HG02938 (cell line): ENCODE results near the gene CLASP1.
A peak's percentile ranks its signal among the peaks of the same experiment; 100 is the strongest.
"Not testable (repeated sequence)": the region's sequence is repeated elsewhere in the genome, so short reads cannot be mapped to it uniquely, and the experiment has no call there.

Experiments used
- ATAC-seq: cut with Tn5 transposase; IDR thresholded peaks from one replicate; pipeline ENCODE4 v1.9.1; 2021; ENCODE audit warnings: mild to moderate bottlenecking, moderate library complexity; ENCODE audit not compliant: unreplicated experiment

Gene CLASP1

DNA sequence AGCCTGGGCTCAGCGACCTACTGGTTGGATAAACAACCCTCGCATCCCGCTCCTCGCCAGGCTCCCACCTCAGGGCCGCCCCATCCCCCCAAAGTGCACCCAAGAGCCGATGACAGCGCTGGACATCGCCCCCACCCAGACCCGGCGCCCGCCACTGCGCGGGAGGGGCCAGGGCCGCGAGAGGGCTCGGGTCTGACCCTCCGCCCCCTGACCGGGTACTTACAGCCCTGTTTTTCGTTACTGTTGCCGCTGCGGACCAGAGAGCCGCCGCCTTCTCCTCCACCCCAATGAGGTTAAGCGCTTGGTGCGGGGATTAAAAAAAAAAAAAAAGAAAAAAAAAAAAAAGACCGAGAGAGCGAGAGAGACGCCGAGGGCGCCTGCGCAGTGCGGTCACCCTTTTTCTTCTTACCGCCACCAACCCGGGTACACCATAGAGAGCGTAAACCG, at the start of gene CLASP1:
Gene CLASP1, minus strand, starts transcription at position 314 of the 447 bp plus-strand sequence. CDS start 43,567 bp downstream, outside the sequence.
- peak; percentile 38 for ATAC-seq

DNA sequence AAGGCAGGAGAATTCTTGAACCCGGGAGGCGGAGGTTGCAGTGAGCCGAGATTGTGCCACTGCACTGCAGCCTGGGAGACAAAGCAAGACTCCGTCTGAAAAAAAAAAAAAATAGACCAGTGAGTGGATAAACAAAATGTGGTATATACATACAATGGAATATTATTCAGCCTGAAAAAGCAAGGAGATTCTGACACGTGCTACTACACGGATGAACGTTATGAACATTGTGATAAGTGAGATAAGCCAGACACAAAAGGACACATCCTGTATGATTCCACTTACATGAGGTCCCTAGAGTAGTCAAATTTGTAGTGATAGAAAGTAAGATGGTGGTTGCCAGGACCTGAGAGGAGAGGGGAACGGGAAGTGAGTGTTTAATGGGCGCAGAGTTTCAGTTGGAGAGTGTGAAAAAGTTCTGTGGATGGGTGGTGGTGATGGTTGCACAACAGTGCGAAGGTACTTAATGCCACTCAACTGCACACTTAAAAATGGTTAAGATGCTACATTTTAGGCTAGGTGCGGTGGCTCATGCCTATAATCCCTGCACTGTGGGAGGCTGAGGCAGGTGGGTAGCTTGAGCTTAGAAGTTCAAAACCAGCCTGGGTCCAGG, 49.2 kb upstream of the CLASP1 start:
- ATAC-seq = no peak

DNA sequence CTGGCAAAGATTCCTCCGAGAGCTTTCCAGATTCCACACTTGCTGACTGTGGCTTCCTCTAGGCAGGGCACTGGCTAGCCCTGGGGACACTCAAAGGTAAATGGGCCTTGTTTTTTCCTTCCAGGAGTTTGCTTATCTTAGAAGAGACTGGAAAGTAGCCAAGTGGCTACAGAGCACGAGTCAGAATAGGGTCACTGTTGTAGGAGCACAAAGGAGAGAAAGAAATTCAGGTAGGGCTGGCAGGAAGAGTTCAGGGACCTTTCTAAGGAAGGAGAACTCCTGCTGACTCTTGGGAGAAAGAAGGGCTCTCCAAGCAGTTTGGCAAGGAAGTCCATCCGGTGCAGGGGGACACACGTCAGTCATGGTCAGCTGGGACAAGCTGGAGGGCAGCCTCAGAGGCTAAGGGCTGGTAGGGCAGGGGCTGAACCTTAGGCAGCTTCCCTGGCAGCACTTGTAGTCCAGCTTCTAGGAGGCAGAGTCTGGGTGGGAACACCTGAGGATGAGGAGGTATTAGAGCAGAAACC, 47.9 kb upstream of the CLASP1 start:
- no peak for ATAC-seq

DNA sequence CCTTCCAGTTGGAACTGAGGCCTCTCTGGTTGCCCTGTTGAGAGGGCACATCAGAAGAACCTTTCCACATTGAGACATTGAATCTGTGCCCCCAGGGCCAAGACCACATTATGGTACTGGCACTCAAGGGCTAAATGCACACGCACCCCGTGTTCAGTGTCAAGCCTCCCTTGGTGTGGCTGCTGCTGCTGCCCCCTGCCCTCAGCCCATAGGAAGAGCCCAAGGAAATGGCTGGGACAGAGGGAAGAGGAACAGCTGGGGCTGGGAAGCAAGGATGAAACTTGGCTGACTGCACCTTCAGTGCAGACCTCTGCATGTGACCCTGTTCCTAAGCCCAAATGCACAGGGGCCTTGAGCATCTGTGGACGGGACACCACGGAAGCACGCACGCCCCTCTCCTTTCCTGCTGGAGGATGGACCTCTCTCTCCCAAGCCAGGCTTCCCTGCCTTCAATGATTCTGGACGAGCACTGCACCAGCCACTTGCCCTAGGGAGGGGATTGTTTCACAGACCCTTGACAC, 47.2 kb upstream of the CLASP1 start:
- ATAC-seq = no peak

GRCh38 chr2:121695171-121695451, 45.8 kb upstream of the CLASP1 start:
- no peak for ATAC-seq

DNA sequence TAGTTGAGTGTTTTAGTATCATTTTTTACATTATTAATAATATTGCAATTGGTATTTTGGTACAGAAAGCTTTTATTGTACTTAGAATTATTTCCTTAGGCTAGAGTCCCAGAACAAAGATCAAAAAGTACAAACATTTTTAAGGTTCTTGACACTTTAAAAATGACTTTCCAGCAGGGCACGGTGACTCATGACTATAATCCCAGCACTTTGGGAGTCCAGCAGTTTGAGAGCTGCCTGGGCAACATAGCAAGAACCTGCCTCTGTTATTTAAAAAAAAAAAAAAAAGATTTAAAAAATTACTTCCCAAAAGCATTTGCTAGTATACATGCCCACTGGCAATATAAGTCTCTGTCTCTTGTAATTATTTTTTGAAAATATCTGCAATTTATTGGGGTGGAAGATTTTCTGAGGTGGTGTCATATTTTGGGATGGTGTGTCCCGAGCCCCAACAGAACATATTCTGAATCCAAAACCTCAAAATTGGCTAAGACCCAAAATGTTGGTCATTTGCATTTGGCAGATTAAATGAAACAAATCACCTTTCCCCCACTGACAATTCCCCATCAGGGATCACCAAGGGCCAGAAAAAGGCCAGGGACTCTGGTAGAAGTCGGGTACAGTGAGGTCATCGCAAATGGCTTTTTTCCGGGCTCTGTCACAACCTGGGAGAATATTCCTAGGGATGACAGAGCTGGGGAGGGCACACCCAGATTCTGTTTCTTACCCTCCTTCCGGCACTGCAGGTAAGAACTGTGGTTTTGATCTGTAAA, 45.3 kb upstream of the CLASP1 start:
- no peak for ATAC-seq

GRCh38 chr2:121690572-121690971, 41.3 kb upstream of the CLASP1 start:
- not testable (repeated sequence) for ATAC-seq

DNA sequence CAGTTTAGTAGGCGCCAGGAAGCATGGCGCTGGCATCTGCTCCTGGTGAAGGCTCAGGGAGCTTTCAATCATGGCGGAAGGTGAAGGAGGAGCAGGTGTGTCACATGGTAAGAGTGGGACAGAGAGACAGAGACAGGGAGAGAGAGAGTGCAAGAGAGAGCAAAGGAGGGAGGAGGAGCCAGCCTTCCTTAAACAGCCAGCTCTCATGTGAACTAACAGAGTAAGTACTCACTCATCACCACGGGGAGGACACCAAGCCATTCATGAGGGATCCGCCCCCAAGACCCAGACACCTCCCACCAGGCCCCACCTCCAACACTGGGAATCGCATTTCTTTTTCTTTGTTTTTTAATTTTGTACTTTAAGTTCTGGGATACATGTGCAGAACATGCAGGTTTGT, 40.8 kb upstream of the CLASP1 start:
- ATAC-seq = no peak

- no peak for ATAC-seq
These were observed 40.1 kb upstream of the CLASP1 start for GRCh38 chr2:121689356-121689755.

- ATAC-seq = no peak
These were observed 39.6 kb upstream of the CLASP1 start for GRCh38 chr2:121688820-121689219.

DNA sequence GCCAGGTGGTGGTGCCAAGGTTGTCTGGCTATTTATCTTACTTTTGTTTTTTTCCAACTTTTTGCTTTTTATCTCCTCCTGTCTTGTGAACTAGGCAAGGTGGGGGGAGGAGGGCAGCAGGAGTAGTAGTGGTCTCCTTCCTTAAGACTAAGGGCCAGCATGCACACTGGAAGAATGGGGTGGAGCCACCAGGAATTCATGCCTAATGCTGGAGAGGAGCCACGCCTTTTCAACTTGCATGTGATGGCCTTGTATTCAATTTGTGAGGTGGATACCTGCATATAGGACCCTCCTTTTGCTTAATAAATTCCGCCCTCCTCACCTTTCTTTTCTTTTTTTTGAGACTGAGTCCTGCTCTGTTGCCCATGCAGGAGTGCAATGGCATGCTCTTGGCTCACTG, 37.6 kb upstream of the CLASP1 start:
- ATAC-seq = no peak

DNA sequence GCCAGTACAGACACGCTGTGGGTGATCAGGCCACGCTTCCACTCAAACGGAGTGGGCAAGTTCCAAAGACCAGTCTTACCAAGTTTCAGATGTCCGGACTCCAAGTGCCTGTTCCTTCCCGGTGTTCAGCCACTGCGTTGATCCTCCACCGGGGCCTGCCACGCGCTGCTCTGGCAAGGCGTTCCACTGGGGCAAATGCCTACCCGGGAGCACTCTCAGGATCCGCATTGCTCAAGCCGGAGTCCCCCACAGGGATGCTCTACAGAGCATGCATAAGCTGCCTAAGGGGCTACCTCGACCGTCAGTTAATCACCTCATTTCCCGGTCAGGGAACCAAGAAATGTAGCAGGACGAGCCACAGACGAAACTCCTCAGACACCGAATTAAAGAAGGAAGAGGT, 37.0 kb upstream of the CLASP1 start:
- ATAC-seq = no peak

DNA sequence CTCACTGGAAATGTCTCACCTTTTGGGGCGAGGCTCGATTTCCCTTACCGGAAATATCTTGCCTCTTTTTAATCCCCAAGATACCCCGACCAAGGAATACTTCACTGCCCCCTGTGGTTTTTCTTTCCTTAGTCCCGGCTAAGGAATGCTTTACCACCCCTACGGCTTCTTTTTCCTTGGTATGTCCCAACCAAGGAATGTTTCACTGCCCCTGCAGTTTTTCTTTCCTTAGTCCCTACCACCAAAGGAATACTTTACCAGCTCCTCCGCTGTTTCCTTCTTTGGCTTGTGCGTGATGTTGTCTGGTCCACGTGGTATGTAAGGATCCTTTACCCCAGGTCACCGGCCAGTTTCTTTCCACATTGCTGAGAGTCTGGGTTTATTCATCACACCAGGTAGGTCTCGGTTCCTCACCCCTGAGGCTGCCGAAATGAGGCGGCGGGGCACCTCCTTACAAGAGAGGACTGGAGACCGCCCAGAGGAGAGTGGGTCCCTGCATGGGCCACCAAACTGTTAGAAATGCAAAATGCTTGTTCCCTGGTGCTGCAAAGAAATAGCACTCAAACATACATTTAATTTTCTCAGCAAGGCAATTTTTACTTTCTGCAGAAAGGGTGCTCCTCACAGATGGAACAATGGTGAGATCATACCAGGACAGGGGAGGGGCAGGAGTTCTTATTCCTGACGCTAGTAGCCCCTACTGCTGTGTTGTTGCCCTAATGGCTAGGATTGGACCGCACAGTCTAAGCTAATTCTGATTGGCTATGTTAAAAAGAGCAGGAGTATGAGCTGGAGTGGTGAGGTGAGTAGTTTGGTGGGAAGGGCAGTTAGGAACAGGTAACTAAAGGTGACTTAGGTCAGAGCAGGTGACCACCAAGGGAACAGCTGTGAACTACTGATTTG, 33.4 kb upstream of the CLASP1 start:
- no peak for ATAC-seq

- no peak for ATAC-seq
These were observed 28.6 kb upstream of the CLASP1 start for GRCh38 chr2:121677855-121678254.

DNA sequence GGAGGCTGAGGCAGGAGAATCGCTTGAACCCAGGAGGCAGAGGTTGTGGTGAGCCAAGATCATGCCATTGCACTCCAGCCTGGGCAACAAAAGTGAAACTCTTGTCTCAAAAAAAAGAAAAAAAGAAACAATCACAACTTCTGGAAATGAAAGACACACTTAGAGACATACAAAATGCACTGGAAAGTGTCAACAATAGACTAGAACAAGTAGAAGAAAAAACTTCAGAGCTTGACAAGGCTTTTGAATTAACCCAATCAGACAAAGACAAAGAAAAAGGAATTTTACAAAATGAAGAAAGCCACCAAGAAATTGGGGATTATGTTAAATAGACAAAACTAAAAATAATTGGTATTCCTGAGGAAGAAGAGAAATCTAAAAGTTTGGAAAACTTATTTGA, 22.4 kb upstream of the CLASP1 start:
- not testable (repeated sequence) for ATAC-seq

DNA sequence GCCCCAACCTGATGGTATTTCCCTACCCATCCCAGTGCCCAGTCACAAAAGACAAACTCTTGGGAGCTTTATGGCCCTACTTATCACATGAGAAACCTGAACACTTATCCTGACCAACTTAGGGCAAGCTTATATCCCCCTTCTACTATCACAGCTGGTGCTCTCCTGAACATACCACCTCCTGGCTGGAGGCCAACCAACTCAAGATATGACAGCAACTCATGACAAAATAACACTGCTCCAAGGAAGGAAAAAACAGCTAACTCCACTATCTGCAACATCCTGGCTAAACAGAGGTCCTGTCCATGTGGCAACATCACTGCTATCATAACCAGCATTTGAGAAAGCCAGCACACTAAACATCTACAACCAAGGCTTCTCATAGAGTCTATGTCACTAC, 20.9 kb upstream of the CLASP1 start:
- no peak for ATAC-seq

DNA sequence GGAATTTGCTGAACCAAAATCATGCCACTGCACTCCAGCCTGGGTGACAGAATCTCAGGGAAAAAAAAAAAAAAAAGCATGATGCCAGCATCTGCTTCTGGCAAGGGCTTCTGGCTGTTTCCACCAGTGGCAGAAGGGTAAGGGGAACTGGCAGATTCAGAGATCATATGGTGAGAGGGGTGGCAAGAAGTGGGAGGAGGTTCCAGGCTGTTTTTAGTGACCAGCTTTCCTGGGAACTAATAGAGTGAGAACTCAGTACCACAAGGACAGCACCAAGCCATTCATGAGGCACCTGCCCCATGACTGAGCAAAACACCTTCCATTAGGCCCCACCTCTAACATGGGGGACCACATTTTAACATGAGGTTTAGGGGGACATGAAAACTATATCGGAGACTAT, 18.4 kb upstream of the CLASP1 start:
- no peak for ATAC-seq

GRCh38 chr2:121666042-121666441, 16.8 kb upstream of the CLASP1 start:
- ATAC-seq = no peak

- no peak for ATAC-seq
These were observed 16.2 kb upstream of the CLASP1 start for GRCh38 chr2:121665504-121665903.

- no peak for ATAC-seq
These were observed 15.5 kb upstream of the CLASP1 start for GRCh38 chr2:121664713-121665112.

DNA sequence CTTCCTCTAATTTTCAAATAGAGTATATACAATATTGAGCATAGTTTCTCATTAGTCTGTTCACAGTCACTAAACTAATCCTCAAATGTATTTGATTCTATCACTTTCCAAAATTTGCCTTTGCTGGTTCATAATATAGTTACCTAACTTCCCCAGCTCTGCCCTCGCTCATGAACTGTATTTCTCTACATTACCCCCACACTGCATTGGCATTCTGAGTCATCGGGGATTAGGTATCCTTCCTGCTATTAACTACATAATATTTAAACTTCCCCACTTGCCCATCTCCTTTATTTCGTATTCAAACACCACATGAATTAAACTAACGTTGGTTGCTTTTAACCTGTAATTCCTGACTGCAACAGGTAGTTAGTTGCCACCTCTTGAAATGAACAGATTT, 14.8 kb upstream of the CLASP1 start:
- ATAC-seq = no peak
